Bladder microvascular endothelial cell (primary cell): Measurements from ENCODE around the gene GLRX. TPM values are rescaled to one million over a fixed set of nuclear protein-coding genes. Genes with fewer than 3 reads are reported as not detected.

Experiments
- total RNA-seq: library from RNA; depleted of rRNA; stranded (reverse); fragments of >200 nt; gene quantifications from 2 replicates; pipeline ENCODE4 v1.2.3, GENCODE V29; 2014

The GLRX gene
- 7.0 and 10.4 TPM in 2 replicates for total RNA-seq

GRCh38 chr5:95822542-95823181 is at the start of gene GLRX:
TSS of gene GLRX (minus strand) at chr5:95822726. CDS start at chr5:95822662, 64 bp downstream.

Other genes starting within 250 kb of the GLRX start
- 0.06 TPM in 1 of 2 replicates, not detected in the other for gene GPR150, start 202.6 kb downstream of the GLRX start, total RNA-seq
- gene RFESD, start 175.9 kb downstream of the GLRX start, total RNA-seq = 0.97 and 1.2 TPM in 2 replicates
- not detected in 2 replicates for gene SPATA9, start 139.7 kb downstream of the GLRX start, total RNA-seq
- 29.6 and 41.9 TPM in 2 replicates for gene RHOBTB3, start 91.4 kb downstream of the GLRX start, total RNA-seq
- gene ELL2, start 139.1 kb upstream of the GLRX start, total RNA-seq = 8.1 and 13.3 TPM in 2 replicates